GM21367 (cell line): ENCODE measurements around the gene NFIC.

Source experiments
- ATAC-seq: cut with Tn5 transposase; IDR thresholded peaks from one replicate; pipeline ENCODE4 v1.9.1; 2021; ENCODE audit not compliant: unreplicated experiment

The NFIC gene

GRCh38 chr19:3464587-3465235 lies 98.3 kb downstream of the NFIC start:
- ATAC-seq: no peak

DNA sequence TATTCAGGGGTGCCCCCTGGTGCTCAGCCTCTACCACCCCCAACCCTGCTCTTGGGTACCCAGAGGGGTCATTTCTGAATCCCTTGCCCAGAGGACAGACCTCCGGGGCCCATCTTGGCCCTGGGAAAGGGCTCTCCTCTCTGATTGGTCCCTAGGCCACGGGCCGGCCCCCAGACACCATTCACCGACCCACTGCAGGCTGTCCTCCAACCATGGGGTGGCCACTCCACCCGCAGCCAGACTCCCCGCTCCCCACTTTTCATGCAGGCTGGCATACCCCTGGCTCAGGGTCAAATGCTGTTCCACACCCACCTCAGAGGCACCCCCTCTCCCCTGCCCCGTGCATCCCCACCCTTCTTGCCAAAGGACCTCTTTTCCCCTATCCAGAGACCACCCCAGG lies 99.2 kb downstream of the NFIC start:
- ATAC-seq: no peak

- no peak for ATAC-seq
Measured at GRCh38 chr19:3466635-3467034, 100.3 kb downstream of the NFIC start.

DNA sequence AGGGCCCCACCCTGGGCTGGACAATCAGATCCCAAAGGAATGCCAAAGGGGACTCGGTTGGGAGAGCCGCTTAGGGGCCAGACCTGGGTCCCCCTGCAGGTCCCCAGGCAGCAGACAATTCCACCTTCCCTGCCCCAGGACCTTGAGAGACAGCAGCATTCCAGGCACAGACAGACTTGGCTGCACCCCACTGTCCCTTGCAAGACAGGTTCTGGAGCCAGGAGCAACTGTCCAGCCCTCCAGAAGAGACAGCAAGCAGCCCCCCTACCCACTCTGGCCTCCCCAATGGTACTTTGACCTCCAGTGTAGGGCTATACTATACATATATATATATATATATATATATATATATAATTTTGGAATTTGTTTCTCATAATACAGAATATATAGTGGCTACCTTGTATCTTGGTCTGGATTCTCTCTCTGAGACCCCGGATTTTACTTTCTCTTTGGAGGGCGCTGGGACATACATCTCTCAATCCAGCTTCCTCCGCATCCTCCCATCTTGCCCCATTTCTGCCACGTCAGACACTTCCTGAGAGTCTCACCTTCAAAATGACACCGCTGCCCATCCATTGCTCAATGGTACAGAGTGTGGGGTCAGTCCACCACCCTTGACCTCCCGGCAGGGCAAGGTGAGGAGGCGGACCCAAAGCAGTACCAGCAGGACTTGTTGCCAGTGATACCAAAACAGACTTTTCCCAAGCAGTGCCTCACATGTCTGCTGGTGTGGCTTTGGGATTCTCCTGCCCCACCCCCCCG lies 101.2 kb downstream of the NFIC start:
- no peak for ATAC-seq

GRCh38 chr19:3468211-3468610 lies 101.8 kb downstream of the NFIC start:
- ATAC-seq: no peak

DNA sequence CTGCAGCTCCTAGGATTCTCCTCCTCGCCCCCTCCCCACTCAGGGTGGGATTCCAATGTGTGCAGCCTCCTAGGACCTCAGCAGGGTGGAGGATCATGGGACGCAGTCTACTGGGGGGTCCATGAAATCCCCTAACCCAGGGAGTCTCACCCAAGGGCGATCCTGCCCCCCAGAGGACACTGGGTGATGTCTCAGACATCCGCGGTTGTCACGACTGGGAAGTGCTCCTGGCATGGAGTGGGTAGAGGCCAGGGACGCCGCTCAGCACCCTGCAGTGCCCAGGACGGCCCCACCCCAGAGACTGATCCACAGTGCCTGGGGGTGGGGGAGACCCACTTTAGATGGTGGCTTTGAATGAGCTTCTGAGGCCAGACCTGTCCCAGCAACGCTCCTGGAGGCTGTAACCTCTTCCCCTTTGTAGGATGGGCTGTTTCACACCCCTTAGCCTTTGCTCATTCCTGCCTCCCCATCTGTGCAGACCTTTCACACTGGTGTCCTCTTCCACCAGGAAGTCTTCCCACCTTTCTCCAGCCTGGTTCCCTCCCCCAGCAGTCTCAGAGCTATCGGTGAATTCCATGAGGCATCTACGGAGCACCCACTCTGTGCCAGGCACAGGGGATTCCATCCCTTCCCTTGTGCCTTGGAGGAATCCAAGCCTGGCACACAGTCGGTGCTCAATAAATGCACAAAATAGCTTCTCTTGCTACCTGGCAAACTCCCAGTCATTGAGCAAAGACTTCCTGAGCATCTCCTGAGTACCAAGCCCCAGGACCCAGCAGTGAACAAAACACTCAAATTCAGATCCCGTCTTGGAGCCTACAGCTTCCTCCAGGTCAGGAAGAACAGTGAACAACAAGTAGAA lies 103.5 kb downstream of the NFIC start:
- no peak for ATAC-seq

DNA sequence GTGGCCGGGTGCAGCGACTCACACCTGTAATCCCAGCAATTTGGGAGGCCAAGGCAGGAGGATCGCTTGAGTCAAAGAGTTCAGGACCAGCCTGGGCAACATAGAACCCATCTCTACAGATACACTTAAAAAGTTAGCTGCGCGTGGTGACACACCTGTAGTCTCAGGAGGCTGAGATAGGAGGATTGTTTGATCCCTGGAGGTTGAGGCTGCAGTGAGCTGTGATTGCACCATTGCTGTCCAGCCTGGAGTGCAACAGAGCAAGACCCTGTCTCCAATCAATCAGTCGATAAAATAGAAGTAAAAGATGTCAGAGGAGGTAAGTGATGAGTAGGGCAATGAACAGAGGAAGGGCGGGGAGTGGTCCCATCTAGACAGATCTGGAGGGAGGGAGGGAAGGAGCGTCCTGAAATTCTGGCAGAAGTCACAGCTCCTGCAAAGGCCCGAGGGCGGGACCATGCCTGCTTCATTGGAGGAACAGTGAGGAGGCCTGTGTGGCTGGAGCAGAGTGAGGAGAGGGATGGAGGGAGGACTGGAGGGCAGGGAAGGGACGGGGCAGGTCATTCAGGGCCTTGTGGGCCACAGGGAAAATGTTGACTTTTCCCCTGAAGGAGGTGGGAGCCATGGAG lies 104.2 kb downstream of the NFIC start:
- no peak for ATAC-seq

DNA sequence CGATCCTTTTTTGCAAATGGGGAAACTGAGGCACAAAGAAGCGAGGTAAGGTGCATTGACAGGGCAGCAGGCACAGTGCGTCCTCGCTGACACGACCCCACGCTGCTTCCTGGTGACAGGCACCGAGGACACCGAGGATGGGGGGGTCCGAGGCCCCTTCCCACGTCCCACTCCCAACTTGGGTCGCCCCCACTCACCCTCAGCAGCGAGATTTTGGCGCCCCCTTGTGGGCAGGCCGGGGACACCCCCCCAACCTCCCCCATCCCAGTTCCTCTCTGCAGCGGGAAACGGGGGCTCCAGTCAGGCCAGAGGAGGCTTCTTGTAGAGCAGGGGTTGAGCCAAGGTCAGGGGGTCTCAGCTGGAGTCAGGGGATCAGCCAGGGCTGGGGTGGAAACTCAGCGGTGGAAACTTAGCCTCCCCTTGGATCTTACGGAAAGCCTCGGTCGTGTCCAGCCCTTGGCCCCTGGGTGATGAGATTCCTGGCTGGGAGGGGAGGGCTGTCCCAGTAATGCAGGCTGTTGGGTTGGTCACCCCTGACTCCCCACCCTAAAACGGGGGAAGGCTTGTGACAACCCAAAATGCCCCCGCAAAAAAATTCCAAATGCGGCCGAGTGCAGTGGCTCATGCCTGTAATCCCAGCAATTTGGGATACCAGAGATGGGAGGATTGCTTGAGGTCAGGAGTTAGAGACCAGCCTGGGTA lies 105.7 kb downstream of the NFIC start:
- no peak for ATAC-seq

- ATAC-seq: no peak
Measured at GRCh38 chr19:3474010-3474409, 107.6 kb downstream of the NFIC start.

DNA sequence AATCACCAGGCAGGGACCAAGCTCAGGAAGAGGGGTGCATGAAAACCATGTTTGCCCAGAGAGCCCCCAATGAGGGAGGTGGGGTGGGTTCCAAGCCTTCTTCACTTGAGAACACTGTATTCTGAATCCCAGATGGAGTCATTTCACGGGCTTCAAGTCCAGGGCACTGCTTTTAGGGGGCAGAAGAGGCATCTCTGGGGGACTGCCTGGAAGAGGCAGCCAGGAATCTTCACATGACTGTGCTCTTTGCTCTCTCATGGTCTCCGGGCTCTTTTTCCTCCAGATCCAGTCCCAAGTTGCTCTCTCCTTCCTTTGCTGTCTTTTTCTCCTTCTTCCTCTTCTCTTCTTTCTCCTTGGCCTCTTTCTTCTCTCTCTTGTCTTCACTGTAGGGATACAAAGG lies 108.2 kb downstream of the NFIC start:
- ATAC-seq: no peak

DNA sequence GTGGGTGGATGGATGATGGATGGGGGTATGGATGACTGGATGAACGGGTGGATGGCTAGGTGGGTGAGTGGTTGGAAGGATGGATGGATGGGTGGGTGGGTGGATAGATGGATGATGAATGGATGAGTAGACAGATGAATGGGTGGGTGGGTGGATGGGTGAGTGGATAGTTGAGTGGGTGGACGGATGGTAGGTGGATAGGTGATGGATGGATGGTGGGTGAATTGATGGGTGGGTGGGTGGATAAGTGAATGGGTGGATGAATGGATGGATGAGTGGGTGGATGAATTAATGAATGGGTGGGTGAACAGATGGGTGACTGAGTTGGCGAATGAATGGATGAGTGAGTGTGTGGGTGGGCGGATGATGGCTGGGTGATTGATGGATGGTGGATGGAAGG lies 109.1 kb downstream of the NFIC start:
- no peak for ATAC-seq

DNA sequence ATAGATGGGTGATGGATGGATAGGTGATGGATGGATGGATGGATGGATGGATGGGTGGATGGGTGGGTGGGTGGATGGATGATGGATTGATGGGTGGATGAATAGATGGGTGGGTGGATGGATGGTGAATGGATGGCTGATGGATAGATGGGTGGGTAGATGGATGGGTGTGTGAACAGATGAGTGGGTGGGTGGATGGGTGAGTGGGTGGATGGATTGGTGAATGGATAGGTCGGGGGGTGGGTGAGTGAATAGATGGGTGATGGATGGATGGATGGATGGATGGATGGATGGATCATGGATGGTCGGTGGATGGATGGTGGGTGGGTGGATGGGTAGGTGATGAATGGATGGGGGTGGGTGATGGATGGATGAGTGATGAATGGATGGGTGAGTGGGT lies 110.4 kb downstream of the NFIC start:
- no peak for ATAC-seq

DNA sequence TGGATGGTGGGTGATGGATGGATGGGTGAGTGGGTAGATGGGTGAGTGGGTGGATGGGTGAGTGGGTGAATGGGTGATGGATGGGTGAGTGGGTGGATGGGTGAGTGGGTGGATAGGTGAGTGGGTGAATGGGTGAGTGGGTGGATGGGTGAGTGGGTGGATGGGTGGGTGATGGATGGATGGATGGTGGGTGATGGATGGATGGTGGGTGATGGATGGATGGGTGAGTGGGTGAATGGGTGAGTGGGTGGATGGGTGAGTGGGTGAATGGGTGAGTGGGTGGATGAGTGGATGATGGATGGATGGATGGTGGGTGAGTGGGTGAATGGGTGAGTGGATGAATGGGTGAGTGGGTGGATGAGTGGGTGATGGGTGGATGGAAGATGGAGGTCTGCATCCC lies 111.1 kb downstream of the NFIC start:
- no peak for ATAC-seq

GRCh38 chr19:3477951-3478350 lies 111.6 kb downstream of the NFIC start:
- no peak for ATAC-seq

DNA sequence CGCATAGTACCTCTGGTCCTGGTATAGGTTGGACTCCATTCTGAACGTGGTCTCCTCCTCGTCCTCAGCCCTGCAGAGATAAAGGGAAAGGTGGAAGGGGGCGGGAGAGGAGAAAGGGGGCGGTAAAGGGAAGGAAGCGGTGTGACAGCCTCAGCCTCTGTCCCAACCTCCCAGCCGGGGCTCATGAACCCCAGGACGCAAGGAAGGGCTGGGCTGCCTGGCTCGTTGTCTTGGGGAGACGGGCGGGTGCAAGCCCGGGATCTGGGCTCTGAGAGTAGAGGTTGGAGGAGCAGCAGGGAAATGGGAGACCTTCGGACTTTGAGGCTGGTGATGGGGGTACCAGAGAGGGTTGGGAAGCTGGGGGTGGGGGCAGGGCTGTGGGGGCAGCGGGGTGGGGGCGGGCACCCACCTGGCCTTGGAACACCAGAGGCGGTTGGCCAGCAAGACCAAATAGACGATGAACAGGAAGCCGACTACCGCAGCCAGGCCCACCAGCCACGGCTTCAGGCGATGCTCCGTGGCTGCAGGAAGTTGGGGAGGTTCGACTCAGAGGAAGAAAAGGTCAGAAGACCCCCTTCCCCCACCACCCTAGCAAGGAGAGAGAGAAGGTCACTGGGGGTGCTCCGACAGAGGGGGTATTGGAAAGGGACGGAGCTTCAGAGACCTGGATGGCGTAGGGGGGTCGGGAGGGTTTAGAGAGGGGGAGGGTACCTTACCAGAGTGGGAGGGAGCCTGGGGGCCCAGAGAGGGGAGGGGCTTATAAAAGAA lies 112.2 kb downstream of the NFIC start:
- ATAC-seq: no peak

- ATAC-seq: no peak
Measured at GRCh38 chr19:3479177-3479833, 112.9 kb downstream of the NFIC start.

DNA sequence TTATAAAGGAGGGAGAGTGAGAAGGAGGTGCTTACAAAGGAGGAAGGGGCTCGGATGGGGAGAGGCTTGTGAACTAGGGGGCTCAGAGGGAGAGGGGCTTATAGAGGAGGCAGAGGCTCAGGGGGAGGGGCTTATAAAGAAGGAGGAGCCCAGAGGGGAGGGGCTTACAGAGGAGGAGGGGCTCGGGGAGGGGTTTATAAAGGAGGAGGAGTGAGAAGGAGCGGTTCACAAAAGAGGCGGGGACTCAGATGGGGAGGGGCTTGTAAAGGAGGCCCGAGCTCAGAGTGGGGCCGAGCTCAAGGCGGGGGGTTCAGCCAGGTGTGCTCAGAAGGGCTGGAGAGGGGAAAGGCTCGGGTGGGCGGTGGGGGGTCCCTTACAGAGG lies 113.4 kb downstream of the NFIC start:
- ATAC-seq: no peak

DNA sequence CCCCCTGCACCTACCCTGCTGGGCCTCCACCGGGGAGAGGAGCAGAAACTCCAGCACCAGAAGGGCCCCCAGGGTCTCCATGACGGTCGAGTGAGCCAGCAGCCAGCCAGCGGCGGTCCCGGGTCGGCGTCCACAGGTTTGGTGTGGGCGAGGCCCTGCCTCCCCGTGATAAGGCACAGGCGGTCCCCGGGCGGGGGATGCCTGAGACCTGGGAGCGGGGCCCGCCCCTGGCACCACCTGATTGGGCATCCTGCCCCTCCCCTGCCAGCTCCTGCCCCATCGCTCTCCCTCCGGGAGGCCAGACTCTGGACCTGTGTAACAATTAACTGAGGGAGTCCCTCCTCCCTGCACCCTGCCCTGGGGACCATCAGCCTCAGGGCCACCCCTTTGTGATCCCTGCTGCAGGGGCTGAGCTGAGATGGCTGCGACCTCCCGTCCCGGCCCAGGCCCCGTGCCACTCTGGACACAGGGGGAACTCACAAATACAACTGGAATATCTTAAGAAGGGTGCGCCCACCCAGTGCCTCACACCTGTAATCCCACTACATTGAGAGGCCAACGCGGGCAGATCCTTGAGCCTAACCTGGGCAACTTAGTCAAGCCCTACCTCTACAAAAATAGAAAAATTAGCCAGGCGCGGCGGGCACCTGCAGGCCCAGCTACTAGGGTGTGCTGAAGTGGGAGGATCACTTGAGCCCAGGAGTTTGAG lies 114.2 kb downstream of the NFIC start, which contains the start of gene SMIM24:
SMIM24 (minus strand) TSS at position 143 of the 709 bp plus-strand sequence; CDS start at position 81, 62 bp downstream.
- ATAC-seq: no peak
